HL-60 (cell line): ENCODE results near the gene PDE11A.
"Not testable (repeated sequence)": the region's sequence is repeated elsewhere in the genome, so short reads cannot be mapped to it uniquely, and the experiment has no call there.

Source experiments
- DNase-seq, 2 experiments: peaks; one replicate each; pipeline ENCODE4 v3.0.0-alpha.2; 2010 to 2020; ENCODE audit warnings: low read depth in 1 of 2, low spot score in 1 of 2
- H3K27ac ChIP-seq: fragments of 250-450 bp; sonication (Bioruptor Pico); replicated peaks from 2 replicates; pipeline ENCODE4 v1.5.1; 2020; ENCODE audit warnings: mild to moderate bottlenecking, moderate library complexity
- H3K27me3 ChIP-seq: fragments of 250-450 bp; sonication (Bioruptor Pico); 2 replicates; pipeline ENCODE4 v1.5.1; 2021; ENCODE audit warnings: mild to moderate bottlenecking, moderate library complexity; ENCODE audit not compliant: insufficient read depth, poor library complexity, severe bottlenecking
- H3K4me3 ChIP-seq: replicated peaks from 2 replicates; pipeline ENCODE4 v1.5.1; 2011; ENCODE audit warnings: mild to moderate bottlenecking, control low read depth, low read length; ENCODE audit not compliant: insufficient read depth
- CTCF ChIP-seq: IDR thresholded peaks from one replicate; pipeline ENCODE4 v1.5.1; 2011; ENCODE audit warnings: low read length, control low read depth, inconsistent platforms; ENCODE audit not compliant: insufficient read depth
- GABPA ChIP-seq: IDR thresholded peaks from 2 replicates; pipeline ENCODE4 v1.6.1; 2012; ENCODE audit warnings: low read depth
- POLR2AphosphoS5 ChIP-seq: IDR thresholded peaks from 2 replicates; pipeline ENCODE4 v1.6.1; 2012; ENCODE audit warnings: low read depth
- REST ChIP-seq: IDR thresholded peaks from 2 replicates; pipeline ENCODE4 v1.6.1; 2012; ENCODE audit warnings: low read depth; ENCODE audit not compliant: insufficient replicate concordance
- SPI1 ChIP-seq: IDR thresholded peaks from 2 replicates; pipeline ENCODE4 v1.6.1; 2012; ENCODE audit warnings: low read depth, mild to moderate bottlenecking, borderline replicate concordance

PDE11A gene

GRCh38 chr2:177843188-177843587, 229.4 kb downstream of the PDE11A start:
- no peak for DNase-seq
- Histone ChIP-seq H3K27ac (no peak overlapping the region), H3K4me3 (no peak overlapping the region), H3K27me3 (no peaks in the 10 kb centered on the region)
- no peak for TF ChIP-seq REST
- no peak for TF ChIP-seq GABPA
- TF ChIP-seq CTCF: no peak
- no peak for TF ChIP-seq POLR2AphosphoS5

GRCh38 chr2:177842243-177842642, 230.3 kb downstream of the PDE11A start:
- no peak overlapping the region for H3K4me3 ChIP-seq
- no peak for DNase-seq
- H3K27me3 ChIP-seq: no peaks in the 10 kb centered on the region
- no peak overlapping the region for H3K27ac ChIP-seq
- TF ChIP-seq GABPA (no peak), POLR2AphosphoS5 (no peak), CTCF (no peak), REST (no peak), SPI1 (no peak)

- DNase-seq, H3K27me3 ChIP-seq, H3K4me3 ChIP-seq, H3K27ac ChIP-seq: not testable (repeated sequence)
Measured at GRCh38 chr2:177835418-177836204, 237.0 kb downstream of the PDE11A start.

GRCh38 chr2:177832611-177833433, 239.8 kb downstream of the PDE11A start:
- TF ChIP-seq REST (no peak), SPI1 (no peak), GABPA (no peak), POLR2AphosphoS5 (no peak), CTCF (no peak)
- DNase-seq: no peak
- Histone ChIP-seq H3K27me3 (no peaks in the 10 kb centered on the region), H3K4me3 (no peak overlapping the region), H3K27ac (no peak overlapping the region)
